Vagina (tissue), 2 donors: ENCODE data around the gene FAHD2B.
"Not testable (repeated sequence)": the region's sequence is repeated elsewhere in the genome, so short reads cannot be mapped to it uniquely, and the experiment has no call there.

Experiments
- POLR2A ChIP-seq, 2 donors: fragments of 450-650 bp; IDR thresholded peaks; one replicate each; pipeline ENCODE4 v1.6.1; 2017; ENCODE audit warnings: antibody characterized with exemption in 2 of 2, mild to moderate bottlenecking in 2 of 2, moderate library complexity in 2 of 2
- TF ChIP-seq, protein P1 (sequence below), 3 experiments: fragments of 450-650 bp in 2 of 3; fragments of 200-600 bp in 1 of 3; sonication (generic) in 1 of 3; IDR thresholded peaks; one replicate each; pipeline ENCODE4 v1.5.1; 2017 to 2019; ENCODE audit warnings: antibody characterized with exemption in 3 of 3, mild to moderate bottlenecking in 2 of 3, moderate library complexity in 2 of 3

DNA sequence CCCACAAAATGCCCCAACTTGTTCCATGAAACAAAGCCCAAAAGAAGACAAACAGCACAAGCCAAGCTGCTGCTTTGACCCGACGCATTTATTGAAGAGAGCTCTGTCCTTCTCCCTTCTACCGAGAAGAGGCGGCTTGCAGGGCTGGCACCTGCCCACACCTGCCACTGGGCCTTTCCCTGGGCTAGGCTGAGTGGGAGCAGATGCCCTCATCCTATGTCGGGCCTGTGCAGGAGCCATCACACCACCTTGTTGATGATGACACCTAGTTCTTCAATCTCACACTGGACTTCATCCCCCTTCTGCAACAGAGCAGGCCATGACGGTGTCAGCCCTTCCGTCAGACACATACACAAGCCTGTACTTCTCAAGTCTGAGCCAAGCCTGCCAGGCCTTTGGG, 11.2 kb downstream of the FAHD2B start:
- TF ChIP-seq, protein P1, sequence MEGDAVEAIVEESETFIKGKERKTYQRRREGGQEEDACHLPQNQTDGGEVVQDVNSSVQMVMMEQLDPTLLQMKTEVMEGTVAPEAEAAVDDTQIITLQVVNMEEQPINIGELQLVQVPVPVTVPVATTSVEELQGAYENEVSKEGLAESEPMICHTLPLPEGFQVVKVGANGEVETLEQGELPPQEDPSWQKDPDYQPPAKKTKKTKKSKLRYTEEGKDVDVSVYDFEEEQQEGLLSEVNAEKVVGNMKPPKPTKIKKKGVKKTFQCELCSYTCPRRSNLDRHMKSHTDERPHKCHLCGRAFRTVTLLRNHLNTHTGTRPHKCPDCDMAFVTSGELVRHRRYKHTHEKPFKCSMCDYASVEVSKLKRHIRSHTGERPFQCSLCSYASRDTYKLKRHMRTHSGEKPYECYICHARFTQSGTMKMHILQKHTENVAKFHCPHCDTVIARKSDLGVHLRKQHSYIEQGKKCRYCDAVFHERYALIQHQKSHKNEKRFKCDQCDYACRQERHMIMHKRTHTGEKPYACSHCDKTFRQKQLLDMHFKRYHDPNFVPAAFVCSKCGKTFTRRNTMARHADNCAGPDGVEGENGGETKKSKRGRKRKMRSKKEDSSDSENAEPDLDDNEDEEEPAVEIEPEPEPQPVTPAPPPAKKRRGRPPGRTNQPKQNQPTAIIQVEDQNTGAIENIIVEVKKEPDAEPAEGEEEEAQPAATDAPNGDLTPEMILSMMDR (IDR thresholded peaks at IDR 0.05), result not testable (repeated sequence)
- TF ChIP-seq POLR2A (IDR thresholded peaks at IDR 0.05), result not testable (repeated sequence)
